Transverse colon (tissue), 4 donors: ENCODE data around the gene RGPD8. TPM values are rescaled to one million over a fixed set of nuclear protein-coding genes. Genes with fewer than 3 reads are reported as not detected.
"Not testable (repeated sequence)": the region's sequence is repeated elsewhere in the genome, so short reads cannot be mapped to it uniquely, and the experiment has no call there.

Source experiments
- DNase-seq: peaks from one replicate; pipeline ENCODE4 v3.0.0-alpha.2; 2019
- H3K27ac ChIP-seq, 4 donors: fragments of 200-600 bp; sonication (generic); 2 replicates each; pipeline ENCODE4 v1.5.1; 2016 to 2018; ENCODE audit warnings: inconsistent platforms in 4 of 4
- H3K27me3 ChIP-seq: fragments of 200-600 bp; sonication (generic); 2 replicates; pipeline ENCODE4 v1.5.1; 2017; ENCODE audit warnings: inconsistent platforms
- H3K36me3 ChIP-seq, 4 donors: fragments of 200-600 bp; sonication (generic); 2 replicates each; pipeline ENCODE4 v1.5.1; 2017 to 2019; ENCODE audit warnings: inconsistent platforms in 4 of 4
- H3K4me1 ChIP-seq, 4 donors: fragments of 200-600 bp; sonication (generic); 2 replicates each; pipeline ENCODE4 v1.5.1; 2017 to 2020; ENCODE audit warnings: inconsistent platforms in 4 of 4
- H3K4me3 ChIP-seq, 4 donors: fragments of 200-600 bp; sonication (generic); 1 replicate in 1 of 4; 2 replicates in 3 of 4; pipeline versions ENCODE4 v1.5.1 to v1.6.1; 2017 to 2019; ENCODE audit warnings: inconsistent platforms in 4 of 4
- H3K9me3 ChIP-seq, 2 donors: fragments of 200-600 bp; sonication (generic); 2 replicates each; pipeline ENCODE4 v1.5.1; 2017 to 2019; ENCODE audit warnings: inconsistent platforms in 2 of 2
- CTCF ChIP-seq, 5 experiments: fragments of 200-600 bp in 3 of 5; fragments of 450-650 bp in 2 of 5; sonication (generic) in 3 of 5; IDR thresholded peaks; 1 replicate in 2 of 5; 2 replicates in 3 of 5; pipeline ENCODE4 v1.5.1; 2016 to 2017; ENCODE audit warnings: antibody characterized with exemption in 5 of 5, inconsistent platforms in 3 of 5, mild to moderate bottlenecking in 2 of 5, moderate library complexity in 1 of 5
- EP300 ChIP-seq: sonication (generic); formaldehyde crosslinking; IDR thresholded peaks from one replicate; pipeline ENCODE4 v1.6.1; 2017; ENCODE audit warnings: antibody characterized with exemption, low read depth
- POLR2A ChIP-seq: fragments of 450-650 bp; IDR thresholded peaks from one replicate; pipeline ENCODE4 v1.6.1; 2016; ENCODE audit warnings: antibody characterized with exemption, mild to moderate bottlenecking, moderate library complexity
- POLR2AphosphoS5 ChIP-seq, 3 donors: sonication (generic); formaldehyde crosslinking; IDR thresholded peaks; one replicate each; pipeline ENCODE4 v1.6.1; 2016; ENCODE audit warnings: antibody characterized with exemption in 3 of 3
- WGBS, 2 donors: methylation state at CpG; one replicate each; pipeline ENCODE4 v1.1.5; 2018; ENCODE audit warnings: low coverage in 1 of 2; 5-methylcytosine and 5-hydroxymethylcytosine counted together
- in situ Hi-C, 4 donors: fragments of 200-750 bp; cut with MboI; loops; one replicate each; pipeline versions ENCODE4 v1.15.0 to v1.15.1; 2017; ENCODE audit warnings: low sequenced_read_pairs in 3 of 4, low pct_ligation_motif_present in 1 of 4, low pct_unique_long_range_greater_than_20kb in 1 of 4
- intact Hi-C: fragments of 100-400 bp; cut with DNase I; formaldehyde crosslinking; loops from one replicate; pipeline ENCODE4 v1.15.1; 2023; ENCODE audit warnings: low total_unique reads
- total RNA-seq, 4 donors: library from RNA; depleted of rRNA; stranded (reverse); fragments of >200 nt; gene quantifications; one replicate each; pipeline ENCODE4 v1.1.0, GENCODE V29; 2016

The RGPD8 gene
- total RNA-seq, 4 donors from 2014 or later = 8.0 to 32.4 (median 14.6) TPM

- Histone ChIP-seq H3K27ac (no peak overlapping the region), H3K9me3 (no peaks in the 10 kb centered on the region), H3K27me3 (peaks cover 14% of the 10 kb centered on the region), H3K4me3 (no peak overlapping the region), H3K4me1 (no peaks in the 10 kb centered on the region), H3K36me3 (no peaks in the 10 kb centered on the region)
- in situ Hi-C loops = no loop called here
- TF ChIP-seq POLR2AphosphoS5 (IDR thresholded peaks at IDR 0.05) (no peak), CTCF (IDR thresholded peaks at IDR 0.05) (no peak), POLR2A (no peak), EP300 (no peak)
- intact Hi-C loops = no loop called here
- no peak for DNase-seq
- 88 to 97% methylated on average over 1 of the region's 1 CpG for WGBS, 2 donors
Measured at GRCh38 chr2:112459372-112459771, 25.9 kb upstream of the RGPD8 start.

- no peak overlapping the region for H3K27ac ChIP-seq
- no peak overlapping the region for H3K4me3 ChIP-seq
- TF ChIP-seq POLR2AphosphoS5 (IDR thresholded peaks at IDR 0.05) = no peak
- no peak for TF ChIP-seq POLR2A
- TF ChIP-seq CTCF (IDR thresholded peaks at IDR 0.05) = no peak
- TF ChIP-seq EP300 = no peak
- no peaks in the 10 kb centered on the region for H3K27me3 ChIP-seq
- intact Hi-C loops (no loop called here), in situ Hi-C loops (no loop called here)
- no peaks in the 10 kb centered on the region for H3K9me3 ChIP-seq
- H3K4me1 ChIP-seq = no peaks in the 10 kb centered on the region
- no peaks in the 10 kb centered on the region for H3K36me3 ChIP-seq
- no peak for DNase-seq
Measured at GRCh38 chr2:112454586-112454985, 21.1 kb upstream of the RGPD8 start.

- DNase-seq = no peak
- H3K27ac ChIP-seq = no peak overlapping the region
- 91 to 100% methylated on average over 1 of the region's 1 CpG for WGBS, 2 donors
- H3K9me3 ChIP-seq = no peaks in the 10 kb centered on the region
- H3K4me1 ChIP-seq = no peaks in the 10 kb centered on the region
- intact Hi-C loops (no loop called here), in situ Hi-C loops (no loop called here)
- TF ChIP-seq EP300 = no peak
- no peak for TF ChIP-seq CTCF (IDR thresholded peaks at IDR 0.05)
- H3K36me3 ChIP-seq = no peaks in the 10 kb centered on the region
- H3K27me3 ChIP-seq = no peaks in the 10 kb centered on the region
- H3K4me3 ChIP-seq = no peak overlapping the region
Measured at GRCh38 chr2:112451317-112451716, 17.9 kb upstream of the RGPD8 start.

GRCh38 chr2:112449854-112450253 lies 16.4 kb upstream of the RGPD8 start:
- DNase-seq = no peak
- no peak overlapping the region for H3K27ac ChIP-seq
- intact Hi-C loops (no loop called here), in situ Hi-C loops (loop anchor here in 1 of 4 donors (25.0 kb wide), 1 partner anchor 188 kb away; the partner anchor contains the start of gene ZC3H8)
- H3K4me1 ChIP-seq = no peaks in the 10 kb centered on the region
- H3K27me3 ChIP-seq = no peaks in the 10 kb centered on the region
- no peaks in the 10 kb centered on the region for H3K36me3 ChIP-seq
- no peak overlapping the region for H3K4me3 ChIP-seq
- WGBS, 2 donors = 90 to 95% methylated on average over 3 to 4 of the region's 4 CpGs
- no peaks in the 10 kb centered on the region for H3K9me3 ChIP-seq
- no peak for TF ChIP-seq POLR2A
- TF ChIP-seq CTCF (IDR thresholded peaks at IDR 0.05) = no peak
- TF ChIP-seq POLR2AphosphoS5 (IDR thresholded peaks at IDR 0.05) = no peak
- TF ChIP-seq EP300 = no peak

- 67% methylated on average over 1 of the region's 1 CpG; no CpG with 5 or more reads in 1 of the 2 donors for WGBS, 2 donors
- DNase-seq, H3K9me3 ChIP-seq, H3K4me3 ChIP-seq, H3K27me3 ChIP-seq, H3K27ac ChIP-seq, H3K36me3 ChIP-seq, H3K4me1 ChIP-seq, intact Hi-C loops: not testable (repeated sequence)
- in situ Hi-C loops = loop anchor here in 1 of 4 donors (25.0 kb wide), 1 partner anchor 182 kb away; the partner anchor contains the start of gene ZC3H8
Measured at GRCh38 chr2:112444256-112444655, 10.8 kb upstream of the RGPD8 start.

- H3K4me3 ChIP-seq, intact Hi-C loops, H3K36me3 ChIP-seq, H3K4me1 ChIP-seq, DNase-seq, H3K27ac ChIP-seq, H3K9me3 ChIP-seq: not testable (repeated sequence)
- in situ Hi-C loops = loop anchor here in 1 of 4 donors (25.0 kb wide), 1 partner anchor 176 kb away; the partner anchor contains the start of gene ZC3H8
- WGBS, 2 donors = 67% methylated on average over 4 to 6 of the region's 6 CpGs
- H3K27me3 ChIP-seq = peaks cover 13% of the 10 kb centered on the region
Measured at GRCh38 chr2:112438603-112439261, 5.3 kb upstream of the RGPD8 start.

- intact Hi-C loops, H3K36me3 ChIP-seq, DNase-seq, H3K4me3 ChIP-seq, H3K27ac ChIP-seq, H3K4me1 ChIP-seq, H3K9me3 ChIP-seq: not testable (repeated sequence)
- H3K27me3 ChIP-seq = peaks cover 13% of the 10 kb centered on the region
- in situ Hi-C loops = loop anchor here in 1 of 4 donors (25.0 kb wide), 1 partner anchor 175 kb away; the partner anchor contains the start of gene ZC3H8
- WGBS, 2 donors = 72% methylated on average over 16 of the region's 16 CpGs; no CpG with 5 or more reads in 1 of the 2 donors
Measured at GRCh38 chr2:112437405-112437831, 4.0 kb upstream of the RGPD8 start.
